ENCODE results near the gene DMXL2.
"Not testable (repeated sequence)": the region's sequence is repeated elsewhere in the genome, so short reads cannot be mapped to it uniquely, and the experiment has no call there.

Gene DMXL2

DNA sequence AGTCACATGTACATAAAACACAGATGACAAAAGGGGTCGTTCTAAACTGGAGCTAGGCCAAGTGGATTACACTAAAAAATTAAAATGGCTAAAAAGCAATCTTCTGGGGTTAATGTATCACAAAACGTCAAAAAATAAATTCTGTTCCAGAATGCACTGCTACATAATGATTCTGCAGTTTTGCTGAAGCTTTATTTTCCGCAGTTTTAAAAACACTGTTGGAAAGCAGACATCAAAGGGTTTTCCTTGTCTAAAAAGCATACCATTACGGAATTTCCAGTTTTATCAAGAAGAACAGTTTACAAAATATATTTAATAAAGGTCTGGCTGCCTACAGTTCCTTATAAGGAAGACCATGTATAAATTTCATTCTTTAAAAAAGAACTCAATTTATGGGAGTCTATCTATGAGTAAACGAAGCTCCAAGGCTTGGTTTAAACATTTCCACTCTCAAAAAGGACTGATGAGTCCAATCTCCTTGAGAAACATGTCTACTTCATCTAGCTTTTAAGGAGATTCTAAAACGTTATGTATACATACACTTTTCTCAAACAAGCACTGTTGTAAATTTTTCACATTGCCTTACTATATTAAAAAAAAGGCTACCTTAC is 1.3 kb downstream of the DMXL2 start:
- DNase-seq = no peak

DNA sequence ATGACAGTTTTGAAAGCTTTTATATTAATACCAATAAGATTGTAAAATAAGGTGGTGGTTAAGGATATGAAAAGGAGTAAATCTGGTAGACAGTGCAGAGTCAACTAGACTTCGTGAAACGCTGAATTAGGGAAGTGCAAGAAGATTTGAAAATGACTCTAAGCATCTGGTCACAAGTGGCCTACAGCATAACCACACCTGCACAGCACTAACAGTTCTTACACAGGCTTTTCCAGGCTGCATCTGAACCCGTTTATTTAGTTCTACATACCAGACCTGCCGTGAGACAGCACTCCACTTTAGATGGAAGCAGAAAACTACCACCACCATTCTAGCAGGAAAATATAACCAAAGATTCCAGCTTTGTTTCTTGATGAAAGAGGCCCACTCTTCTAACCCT is 1.9 kb downstream of the DMXL2 start:
- no peak for DNase-seq

DNA sequence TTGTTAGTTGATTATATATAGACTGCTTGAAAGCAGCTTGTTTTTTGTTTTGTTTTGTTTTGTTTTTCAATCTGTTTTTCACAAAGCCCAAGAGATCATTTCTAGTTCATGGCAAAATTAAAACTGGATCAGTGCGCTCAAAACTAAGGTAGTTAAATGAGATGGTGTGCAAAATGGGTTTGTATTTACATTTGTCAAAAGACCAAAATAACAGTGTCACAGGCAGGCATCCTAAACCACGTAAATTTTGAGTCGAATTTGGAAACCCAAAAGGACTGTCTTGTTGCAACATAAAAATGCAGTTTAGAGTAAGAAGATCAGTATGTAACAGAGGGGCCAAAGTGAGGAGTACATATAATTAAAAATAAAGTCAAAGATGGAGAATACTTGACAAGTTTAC is 2.4 kb downstream of the DMXL2 start:
- no peak for DNase-seq

DNA sequence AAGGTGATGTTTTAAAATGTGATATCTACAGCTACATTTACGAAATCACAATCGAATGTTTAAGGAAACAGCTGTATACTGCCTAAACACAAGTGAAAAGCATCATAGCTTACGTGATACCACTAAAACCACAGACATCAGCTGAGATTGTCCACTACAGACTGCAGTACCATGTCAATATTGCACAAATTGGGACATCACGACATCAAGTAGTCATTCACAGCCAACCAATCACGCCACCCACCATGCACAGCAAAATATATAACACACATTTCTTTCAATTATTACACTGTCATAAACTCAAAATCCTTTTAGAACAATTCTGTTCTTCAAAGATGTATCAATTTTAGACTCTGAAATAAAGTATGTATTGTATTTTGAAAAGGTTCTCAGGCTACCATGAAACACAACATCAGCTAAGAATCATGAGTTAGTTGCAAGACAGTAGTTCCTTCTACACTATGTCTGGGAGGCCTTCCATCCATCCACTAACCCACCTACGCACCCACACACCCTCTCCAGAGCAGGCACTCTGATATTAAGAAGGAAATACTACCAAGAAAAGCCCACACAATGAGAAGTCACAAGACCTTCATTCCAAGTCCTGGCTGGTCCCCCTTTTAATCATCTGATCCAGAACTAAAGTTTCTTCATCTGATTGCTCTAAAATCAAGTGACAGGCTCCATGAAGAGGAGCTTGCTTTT is 3.1 kb downstream of the DMXL2 start:
- DNase-seq = no peak

DNA sequence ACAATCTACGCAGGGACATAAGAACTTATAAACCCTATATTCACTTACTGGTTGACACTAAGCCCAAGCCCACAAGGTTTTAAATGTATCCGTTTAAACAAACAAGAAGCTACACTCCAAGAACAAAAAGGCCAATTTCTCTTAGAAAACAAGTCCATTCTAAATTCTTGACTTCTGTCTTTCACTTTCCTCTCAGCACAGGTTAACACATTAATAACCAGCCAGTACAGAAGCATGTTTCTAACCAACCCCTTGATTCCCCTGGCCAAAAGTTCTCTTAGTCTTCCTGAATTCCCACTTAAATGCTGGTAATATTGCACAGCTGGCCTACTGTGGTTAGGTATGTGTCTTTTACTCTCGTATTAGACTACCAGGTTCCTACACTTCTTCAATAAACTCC is 4.7 kb downstream of the DMXL2 start:
- no peak for DNase-seq

DNA sequence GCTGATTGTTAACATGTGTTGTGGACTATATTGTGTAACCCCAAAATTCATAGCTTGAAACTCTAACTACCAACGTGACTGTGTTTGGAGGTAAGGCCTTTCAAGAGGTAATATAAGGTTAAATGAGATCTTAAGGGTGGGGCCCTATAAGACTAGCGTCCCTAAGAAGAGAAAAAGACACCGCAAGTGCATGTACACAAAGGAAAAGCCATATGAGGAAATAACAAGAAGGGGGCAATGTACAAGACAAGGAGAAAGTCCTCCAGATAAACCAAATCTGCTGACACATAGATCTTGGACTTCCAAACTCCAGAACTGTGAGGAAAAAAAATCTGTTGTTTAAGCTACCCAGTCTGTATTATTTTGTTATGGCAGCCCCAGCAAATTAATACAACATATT is 8.6 kb downstream of the DMXL2 start:
- no peak for DNase-seq

DNA sequence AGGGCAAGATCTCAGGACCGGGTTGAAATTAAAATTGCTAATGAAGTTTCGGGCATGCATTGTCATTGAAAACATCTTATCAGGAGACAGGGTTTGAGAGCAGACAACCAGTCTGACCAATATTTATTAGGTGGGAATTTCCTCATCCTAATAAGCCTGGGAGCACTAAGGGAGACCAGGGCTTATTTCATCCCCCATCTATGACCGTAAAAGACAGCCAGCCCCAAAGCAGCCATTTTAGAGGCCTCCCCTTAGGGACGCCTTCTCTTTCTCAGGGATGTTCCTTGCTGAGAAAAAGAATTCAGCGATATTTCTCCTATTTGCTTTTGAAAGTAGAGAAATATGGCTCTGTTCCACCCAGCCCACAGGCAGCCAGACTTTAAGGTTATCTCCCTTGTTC is 9.9 kb downstream of the DMXL2 start:
- not testable (repeated sequence) for DNase-seq

DNA sequence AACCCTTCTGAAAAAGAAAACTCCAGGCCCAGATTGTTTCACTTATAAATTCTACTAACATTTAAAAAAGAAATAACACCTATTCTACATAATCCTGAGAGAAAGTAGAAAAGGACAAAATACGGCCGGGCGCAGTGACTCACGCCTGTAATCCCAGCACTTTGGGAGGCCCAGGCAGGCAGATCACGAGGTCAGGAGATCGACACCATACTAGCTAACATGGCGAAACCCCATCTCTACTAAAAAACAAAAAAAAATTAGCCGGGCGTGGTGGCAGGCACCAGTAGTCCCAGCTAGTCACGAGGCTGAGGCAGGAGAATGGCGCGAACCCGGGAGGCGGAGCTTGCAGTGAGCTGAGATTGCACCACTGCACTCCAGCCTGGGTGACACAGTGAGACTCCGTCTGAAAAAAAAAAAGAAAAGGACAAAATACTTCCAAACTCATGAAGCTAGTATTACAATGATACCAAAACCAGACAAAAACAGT is 19.1 kb downstream of the DMXL2 start:
- DNase-seq = not testable (repeated sequence)

DNA sequence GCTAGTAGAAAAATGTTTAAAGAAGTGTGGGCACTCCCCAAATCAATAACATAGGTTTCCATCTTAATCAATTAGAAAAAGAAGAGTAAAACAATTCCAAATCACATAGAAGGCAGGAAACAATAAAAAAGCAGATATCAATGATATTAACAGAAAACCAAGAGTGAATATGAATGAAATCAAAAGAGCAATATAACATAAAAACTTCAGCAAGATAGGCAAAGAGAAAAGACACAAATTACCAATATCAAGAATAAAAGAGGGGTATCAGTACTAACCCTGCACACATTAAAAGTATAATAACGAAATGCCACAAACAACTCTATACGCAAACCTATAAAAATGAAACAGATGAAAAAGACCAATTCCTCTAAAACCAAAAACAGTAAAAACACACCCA is 19.6 kb downstream of the DMXL2 start:
- DNase-seq = no peak

DNA sequence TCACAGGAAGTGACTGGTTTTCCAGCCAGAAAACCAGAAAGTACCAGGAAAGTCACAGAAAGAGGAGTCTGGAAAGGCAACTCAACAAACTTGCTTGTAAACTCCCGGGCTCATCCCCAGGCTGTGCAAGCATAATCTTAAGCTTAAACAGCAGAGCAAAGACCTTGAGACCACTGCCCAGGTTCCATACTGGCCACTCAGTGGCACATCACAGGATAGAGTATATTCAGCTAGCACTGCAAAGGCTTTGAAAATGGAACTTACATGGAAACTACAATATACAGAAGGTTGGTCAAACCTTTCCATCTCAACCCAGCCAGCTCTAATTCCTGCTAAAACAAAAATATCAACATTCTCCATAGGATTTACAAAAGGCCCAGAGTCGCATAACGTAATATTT is 20.1 kb downstream of the DMXL2 start:
- DNase-seq = no peak

DNA sequence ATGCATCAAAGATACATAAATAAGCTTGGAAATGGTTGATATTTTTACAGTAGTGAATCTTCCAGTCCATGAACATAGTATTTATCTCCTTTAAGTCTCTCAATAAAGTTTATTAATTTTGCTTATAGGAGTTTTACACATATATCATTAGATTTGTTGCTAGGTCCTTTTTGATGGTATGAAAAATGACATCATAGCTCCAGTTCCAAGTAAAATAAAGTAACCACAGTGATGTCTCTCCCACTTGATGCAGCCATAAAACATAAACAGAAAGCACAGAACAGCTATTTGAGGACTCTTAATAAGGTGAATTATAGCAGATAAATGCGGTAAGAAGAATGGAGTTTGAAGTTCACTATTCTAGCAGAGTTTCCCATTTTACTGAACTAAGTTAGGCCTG is 20.8 kb downstream of the DMXL2 start:
- no peak for DNase-seq

DNA sequence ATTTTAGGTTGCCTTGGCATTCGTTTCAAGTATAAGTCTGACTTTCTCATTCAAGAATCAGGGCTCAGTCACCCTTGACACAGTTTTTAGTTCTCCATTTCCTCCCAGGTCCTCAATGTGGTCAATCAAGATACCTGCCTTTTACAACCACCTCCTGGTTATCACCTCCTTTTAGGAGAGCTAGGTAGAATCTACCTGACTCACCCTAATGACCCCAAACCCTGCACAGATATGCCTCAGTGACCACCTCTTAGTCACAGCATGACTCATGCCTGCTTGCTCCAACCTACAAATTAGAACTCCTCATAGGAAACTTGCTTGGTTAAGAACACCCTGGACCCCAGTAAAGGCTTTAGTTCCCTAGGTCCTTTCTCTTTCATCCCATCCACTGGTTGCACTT is 22.5 kb downstream of the DMXL2 start:
- DNase-seq = no peak

DNA sequence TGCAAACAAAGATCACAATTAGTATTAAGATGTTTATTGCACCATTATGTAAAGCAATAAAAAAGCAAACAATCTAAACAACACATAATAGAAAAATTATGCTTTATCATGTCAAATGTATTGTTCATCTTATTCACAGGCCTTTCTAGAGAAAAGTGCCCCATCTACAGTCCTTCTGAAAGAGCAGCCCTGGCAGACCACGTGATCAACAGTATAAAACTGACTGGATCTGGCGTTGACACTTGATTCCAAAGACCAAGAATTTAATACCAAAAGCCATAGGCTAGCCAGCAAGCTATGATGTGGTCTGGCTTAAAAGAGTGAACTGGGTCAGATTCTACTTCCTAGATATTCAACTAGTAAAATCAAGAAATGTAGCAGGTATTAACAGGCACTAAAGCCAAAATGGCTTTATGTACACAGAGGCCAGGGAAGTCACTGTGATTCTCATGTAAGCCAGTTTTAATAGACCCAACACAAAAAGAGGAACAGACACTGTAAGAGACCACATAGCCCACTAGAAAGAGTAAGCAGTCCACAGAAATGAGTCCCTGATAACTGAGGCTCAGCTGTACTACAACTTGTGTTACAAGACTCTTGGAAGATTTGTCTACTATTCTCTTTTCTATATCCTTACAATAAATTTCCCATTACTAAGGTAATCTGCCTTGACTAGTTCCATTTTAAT is 32.5 kb downstream of the DMXL2 start:
- no peak for DNase-seq

DNA sequence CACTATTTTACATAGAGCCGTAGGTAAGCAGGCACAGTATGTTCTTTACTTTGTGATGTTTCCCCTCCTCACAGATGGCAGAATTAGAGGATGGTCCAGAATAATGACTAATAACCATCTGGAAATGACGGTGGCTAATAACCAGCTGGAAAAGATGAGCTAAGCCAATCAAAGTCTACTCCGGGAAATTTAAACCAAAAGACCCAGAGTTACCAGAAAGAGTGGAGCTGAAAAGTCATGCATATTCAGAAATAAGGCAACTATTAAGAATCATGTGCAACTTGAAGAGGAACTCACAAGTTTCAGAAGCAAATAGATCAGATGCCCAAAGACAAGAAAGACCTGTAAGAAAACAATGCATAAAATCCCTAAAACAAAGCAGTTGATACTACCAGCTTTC is 33.6 kb downstream of the DMXL2 start:
- DNase-seq = no peak

DNA sequence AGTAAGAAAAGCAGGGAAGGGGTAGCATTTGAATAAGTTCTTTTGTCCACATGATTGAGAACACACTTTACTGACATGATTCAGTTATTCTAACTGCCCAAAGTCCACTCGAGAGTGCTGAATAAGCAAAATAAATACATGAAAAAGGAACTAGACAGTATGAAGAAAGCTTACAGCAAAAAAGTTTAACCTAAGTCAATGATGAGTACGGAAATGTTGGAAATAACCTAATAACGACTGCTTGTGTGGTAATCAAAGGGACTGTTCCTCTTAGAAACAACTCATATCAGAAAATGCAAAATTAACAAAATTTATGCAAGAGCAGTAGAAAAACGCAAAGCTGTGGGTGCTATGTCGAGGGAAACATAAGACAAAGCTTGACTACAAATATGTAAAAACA is 36.6 kb downstream of the DMXL2 start:
- no peak for DNase-seq

DNA sequence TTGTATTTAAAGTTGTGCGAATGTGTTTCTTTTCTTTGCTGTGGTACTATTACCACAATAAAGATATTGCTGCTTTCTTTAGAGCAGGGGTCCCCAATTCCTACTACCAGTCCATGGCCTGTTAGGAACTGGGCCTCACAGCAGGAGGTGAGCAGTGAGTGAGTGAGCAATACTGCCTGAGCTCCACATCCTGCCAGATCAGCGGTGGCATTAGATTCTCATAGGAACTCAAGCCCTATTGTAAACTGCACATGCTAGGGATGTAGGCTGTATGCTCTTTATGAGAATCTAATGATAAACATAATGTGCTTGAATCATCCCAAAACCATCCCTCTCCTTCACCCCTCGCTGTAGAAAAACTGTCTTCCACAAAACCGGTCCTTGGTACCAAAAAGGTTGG is 41.6 kb downstream of the DMXL2 start:
- no peak for DNase-seq

DNA sequence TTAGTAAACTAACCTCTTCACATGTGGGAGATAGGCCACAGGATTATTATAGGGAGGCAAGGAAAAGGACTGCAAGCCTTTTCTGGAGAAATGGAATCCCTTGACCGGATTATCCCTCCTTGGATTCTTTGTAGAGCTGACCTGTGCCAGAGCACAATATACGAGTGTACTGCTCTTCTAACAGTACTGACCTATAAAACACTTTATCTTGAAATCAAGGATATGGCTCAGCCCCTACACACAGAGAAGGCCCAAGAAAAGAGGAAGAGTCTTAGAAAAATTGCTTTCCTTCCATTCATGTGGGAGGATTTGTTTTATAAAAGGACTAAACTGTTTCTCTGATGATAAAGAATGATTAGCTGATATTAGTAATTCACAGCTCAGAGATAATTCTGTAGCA is 42.2 kb downstream of the DMXL2 start:
- no peak for DNase-seq

DNA sequence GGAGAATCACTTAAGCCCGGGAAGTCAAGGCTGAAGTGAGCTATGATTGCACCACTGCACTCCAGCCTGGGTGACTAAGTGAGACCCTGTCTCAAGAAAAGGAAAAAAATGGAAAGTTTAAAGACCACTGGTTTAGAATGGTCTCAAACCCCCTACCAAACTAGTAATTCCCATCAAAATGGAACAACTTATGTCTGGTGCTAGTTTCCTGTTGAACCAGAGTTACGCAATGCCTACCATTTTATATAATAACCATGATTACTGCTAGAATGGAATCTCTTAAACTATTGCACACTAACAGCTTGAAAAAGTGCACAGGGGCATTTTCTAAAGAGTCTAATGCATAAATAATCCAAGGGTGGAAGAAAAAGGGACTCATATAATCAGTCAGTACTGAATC is 43.6 kb downstream of the DMXL2 start:
- no peak for DNase-seq

DNA sequence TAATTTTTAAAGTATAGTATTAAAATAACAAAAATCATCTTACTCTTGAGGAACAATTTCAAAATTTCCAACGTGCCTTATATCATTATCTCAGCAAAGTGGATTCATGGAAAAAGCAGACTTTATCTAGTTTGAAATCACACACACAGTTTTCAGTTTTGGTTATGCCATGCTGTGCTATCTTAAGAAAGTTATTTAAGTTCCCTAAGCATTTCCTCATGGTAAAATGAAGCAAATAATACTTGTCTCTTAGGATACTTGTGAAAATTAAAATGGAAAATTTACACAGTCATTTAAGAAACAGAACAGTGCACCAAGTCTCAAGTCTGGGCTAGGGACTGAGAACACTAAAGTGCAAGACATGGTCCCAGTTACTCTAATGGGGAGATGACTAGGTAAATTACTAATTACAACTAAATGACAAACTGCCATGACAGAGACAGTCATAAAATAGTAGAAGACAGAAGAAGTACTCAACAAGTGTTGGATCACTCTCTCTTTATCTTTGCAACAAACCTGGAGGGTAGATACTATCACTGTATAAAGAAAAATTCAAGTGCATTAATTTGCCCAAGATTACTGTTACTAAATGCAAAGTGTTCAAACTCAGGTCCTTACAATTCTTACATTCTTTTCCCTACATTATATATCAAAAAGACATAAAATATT is 44.8 kb downstream of the DMXL2 start:
- no peak for DNase-seq

DNA sequence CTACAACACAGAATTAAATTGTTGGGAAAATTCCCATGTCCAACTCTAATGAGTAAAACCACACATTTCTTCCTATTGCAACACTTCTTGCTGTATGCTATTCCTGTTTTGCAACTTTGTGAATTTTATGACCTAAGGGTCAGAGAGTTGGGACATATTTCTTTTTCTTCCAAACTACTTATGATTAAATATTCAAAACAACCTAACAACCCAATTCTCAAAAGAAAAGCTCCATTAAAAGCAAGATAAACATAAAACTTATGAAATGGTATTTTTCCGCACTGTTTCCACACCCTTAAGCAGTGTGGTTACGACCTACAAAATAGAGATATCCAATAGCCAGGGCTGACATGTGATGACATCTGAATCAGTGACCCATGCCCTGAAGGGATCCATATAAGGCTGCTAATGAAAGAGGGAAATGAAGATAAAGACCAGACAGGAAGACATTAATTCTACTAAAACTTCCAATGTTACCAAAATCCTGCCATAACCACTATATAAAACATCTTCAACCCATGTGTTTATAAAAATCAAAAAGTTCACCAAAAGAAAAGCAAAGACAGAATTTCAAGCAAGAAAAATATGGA is 45.6 kb downstream of the DMXL2 start:
- DNase-seq = no peak

DNA sequence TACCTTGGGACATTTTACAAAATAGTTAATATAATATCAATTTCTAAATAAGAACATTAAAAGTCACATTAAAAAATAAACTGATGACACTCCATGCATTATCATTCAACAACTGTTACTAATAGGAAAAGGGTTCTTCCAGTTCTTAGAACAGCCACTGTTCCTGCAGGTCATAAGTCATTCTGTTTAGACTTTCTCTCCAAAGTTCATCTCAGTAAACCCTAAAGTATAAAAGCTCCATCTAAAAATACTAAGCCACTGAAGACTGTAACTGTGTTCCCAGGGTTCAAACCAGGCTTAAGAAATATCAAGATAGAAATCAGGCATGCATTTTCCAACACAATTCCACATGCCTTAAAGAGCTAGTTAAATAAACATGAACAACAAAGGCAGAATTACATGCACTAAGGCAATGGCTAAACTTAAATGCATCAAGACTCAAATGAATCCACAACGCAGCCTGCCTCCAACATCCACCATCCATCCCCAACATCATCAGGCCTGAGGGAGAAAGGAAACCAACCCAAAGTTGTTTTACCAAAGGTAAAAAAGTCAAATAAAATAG is 46.2 kb downstream of the DMXL2 start:
- DNase-seq = no peak

DNA sequence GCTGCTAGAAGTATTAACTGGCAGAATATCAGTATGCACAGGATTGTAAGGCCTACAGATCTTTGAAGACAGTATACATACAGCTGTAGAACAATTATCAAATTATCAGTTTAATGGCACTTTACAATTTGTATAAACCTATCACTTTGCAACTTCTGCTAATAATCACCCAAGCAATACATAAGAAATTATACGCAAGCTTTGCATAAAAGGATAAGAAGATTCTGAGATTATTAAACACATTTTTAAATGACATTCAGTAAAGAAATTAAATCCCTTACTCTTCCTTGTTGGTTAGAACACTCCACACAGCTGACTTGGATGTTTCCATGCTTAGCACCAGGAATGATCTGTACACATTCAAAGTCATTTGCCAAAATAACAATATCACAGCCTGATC is 46.8 kb downstream of the DMXL2 start:
- no peak for DNase-seq

DNA sequence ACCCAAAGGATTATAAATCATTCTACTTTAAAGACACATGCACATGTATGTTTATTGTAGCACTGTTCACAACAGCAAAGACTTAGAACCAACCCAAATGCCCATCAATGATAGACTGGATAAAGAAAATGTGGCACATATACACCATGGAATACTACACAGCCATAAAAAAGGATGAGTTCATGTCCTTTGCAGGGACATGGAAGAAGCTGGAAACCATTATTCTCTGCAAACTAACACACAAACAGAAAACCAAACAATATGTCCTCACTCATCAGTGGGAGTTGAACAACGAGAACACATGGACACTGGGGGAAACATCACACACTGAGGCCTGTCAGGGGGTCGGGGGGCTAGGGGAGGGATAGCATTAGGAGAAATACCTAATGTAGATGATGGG is 49.2 kb downstream of the DMXL2 start:
- not testable (repeated sequence) for DNase-seq
